Measurements from ENCODE around the gene OSR1.
"Not testable (repeated sequence)": the region's sequence is repeated elsewhere in the genome, so short reads cannot be mapped to it uniquely, and the experiment has no call there.

OSR1 gene

DNA sequence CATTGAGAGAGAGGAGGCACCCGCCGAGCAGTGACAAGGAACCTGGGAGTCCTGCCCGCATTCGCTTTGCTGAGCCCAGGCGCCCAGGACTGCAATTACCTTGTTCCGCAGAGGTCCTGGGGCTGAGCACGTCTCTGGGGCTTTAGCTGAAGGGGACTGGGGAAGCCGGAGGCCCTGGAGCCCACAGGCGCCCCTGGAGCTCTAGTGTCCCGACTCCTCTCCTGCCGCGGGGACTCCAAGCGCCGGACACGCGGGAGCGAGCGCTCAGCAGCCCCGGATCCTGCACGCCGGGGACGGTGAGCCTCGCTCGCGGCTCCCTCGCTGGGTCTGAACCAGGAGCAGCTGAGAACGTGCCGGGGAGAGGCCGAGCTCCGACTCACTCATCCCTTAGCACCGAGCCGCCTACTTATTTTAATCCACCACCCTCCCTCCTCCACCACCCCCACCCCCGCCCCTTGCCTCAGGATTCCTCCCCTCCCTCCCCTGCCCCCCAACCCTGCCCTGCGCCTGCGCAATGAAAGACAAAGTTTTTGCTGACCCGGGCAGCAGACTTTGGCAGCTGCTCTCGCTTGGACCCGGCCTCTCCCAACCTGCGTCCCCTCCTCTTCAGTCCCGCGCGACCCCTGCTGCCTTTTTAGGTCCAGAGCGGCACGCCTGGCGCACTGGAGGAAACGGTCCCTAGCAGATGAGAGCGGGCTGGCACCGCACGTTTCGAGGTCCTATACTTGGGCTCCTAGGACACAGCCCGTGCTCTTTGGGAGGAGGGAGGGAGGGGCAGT lies at the start of gene OSR1:
Gene OSR1 (minus strand): TSS at position 382 of the 779 bp plus-strand sequence. CDS start 4,818 bp downstream, outside the sequence.
- no peak for DNase-seq

DNA sequence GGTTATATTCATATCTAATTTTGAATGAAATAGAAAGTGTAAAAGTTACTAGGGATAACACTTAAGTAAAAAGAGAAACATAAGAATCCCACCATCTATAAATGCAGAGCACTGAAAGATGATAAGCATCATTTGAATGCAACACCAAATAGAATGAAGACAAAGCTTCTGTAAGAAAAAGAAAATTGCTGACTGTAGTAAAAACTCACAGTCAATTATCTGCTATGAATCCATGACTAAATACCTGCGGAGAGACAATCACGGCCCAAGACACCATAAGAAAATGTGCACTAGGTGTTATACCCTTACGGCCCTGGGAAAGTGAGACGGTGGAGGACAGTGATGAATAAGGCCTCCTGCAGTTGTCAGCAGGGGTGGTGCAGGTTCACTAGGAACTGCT lies 45.4 kb upstream of the OSR1 start:
- DNase-seq: no peak

GRCh38 chr2:19392191-19392590 lies 33.8 kb upstream of the OSR1 start:
- no peak for DNase-seq

DNA sequence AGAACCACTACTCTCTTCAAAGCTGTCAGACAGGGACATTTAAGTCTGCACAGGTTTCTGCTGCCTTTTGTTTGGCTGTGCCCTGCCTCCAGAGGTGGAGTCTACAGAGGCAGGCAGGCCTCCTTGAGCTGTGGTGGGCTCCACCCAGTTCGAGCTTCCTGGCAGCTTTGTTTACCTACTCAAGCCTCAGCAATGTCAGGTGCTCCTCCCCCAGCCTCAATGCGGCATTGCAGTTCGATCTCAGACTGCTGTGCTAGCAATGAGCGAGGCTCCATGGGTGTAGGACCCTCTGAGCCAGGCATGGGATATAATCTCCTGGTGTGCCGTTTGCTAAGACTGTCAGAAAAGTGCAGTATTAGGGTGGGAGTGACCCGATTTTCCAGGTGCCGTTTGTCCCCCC lies 31.0 kb upstream of the OSR1 start:
- not testable (repeated sequence) for DNase-seq

DNA sequence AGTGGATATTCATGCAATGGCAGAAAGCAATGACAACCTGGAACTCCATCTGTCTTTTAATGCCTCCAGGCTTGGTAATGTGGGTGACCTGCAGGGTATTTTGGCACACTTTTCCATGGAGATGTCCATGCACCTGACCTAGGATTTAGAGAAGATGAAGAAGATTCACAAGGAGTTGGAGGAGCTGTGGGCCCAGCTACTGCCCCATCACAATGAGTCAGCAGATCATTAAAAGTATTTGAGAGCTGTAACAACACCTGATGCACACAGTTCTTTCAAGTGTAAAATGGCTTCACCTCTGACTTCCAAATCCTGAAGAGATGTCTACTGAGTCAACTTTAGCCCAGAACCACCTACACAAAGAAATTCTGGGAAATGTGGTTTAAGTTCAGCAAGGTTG lies 22.1 kb upstream of the OSR1 start:
- DNase-seq: no peak

DNA sequence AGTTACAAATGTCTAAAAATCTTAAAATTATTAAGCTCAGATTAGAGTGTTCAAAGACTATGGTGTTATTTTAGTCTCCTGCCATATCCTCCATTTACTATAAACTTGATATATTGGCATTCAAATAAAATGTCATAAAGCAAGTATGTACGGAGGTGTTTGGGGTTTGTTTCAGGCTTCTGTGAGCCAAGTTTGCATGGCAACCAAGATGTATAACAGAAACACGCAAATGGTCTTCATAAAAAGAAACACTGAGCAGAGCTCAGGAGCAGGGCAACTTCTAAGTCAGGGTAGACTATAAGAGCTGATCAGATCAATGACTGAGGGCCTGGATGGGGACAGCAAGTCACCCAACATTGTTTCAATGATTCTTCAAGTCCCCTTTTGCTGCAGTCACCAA lies 20.5 kb upstream of the OSR1 start:
- no peak for DNase-seq

GRCh38 chr2:19377717-19378116 lies 19.3 kb upstream of the OSR1 start:
- DNase-seq: no peak

GRCh38 chr2:19373352-19373751 lies 14.9 kb upstream of the OSR1 start:
- no peak for DNase-seq

DNA sequence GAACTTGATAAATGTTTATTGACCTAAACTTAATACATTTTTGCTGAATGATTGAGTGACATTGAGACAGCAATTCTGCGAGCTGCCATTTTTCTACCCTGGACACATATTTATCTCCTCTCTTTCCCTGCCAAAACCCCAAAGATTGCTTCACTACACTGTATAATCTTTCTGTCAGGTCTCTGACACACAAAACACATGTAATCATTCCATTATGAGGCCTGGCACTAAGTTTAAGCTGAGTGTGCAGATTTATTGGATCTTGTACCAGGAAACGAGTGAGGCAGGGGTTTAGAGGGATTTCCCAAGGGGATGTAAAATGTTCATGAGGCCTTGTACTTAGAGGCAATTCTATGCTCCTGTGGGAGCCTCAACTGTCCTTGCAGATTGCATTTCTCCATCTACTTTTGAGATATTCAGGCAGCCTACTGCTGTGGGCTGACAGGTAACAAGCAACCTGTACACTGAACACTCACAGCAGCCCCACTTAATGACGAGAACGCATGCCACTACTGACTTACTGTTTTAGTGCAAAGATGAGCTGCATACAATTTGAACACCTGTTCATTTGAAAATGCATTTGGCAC lies 13.7 kb upstream of the OSR1 start:
- no peak for DNase-seq

DNA sequence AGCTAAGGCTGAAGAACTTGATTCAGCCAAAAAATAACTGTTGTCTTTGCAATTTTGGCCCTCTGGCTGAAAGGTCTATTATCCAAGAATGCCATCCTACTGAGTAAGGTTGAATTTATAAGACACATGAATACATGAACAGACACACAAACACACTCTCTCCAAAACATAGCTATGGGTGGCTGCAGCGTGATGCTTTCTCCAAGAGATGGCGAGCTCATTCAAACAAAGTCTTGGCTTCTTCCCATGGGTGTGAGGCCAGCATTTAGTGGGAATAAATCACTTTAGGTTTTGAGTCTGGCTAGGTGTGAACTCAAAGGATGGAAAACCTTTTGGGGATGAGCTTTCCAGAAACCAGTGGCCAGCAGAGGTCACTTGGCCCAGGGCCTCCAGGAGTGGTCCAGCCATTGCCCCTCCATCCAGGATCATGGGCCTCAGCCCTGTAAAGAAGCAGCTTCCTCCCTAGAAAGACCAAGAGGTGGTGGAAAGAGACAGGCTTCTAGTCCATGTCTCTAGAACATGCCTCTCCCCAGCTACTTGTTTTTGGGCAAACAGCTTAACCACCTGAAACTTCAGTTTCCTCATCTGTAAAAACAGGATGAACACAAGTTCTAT lies 11.0 kb upstream of the OSR1 start:
- no peak for DNase-seq

- DNase-seq: no peak
Observed at GRCh38 chr2:19368760-19369159, 10.3 kb upstream of the OSR1 start.

- DNase-seq: no peak
Observed at GRCh38 chr2:19367326-19367725, 8.9 kb upstream of the OSR1 start.

GRCh38 chr2:19365126-19365525 lies 6.7 kb upstream of the OSR1 start:
- DNase-seq: no peak

- no peak for DNase-seq
Observed at GRCh38 chr2:19364014-19364413, 5.6 kb upstream of the OSR1 start.

DNA sequence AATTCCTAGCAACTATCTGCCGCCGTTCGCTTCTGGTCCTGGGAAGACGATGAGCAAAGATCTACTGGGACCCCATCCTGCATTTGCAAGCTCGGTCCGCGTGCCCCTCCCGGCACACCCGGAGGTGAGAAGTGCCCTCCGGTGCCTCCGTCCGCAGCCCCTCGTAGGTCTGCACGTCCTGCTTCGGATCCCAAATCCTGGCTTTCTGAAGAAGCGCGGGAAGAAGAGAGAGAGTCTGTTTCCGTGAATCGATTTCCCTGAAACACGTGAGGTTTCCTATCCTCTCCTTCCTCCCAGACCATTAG lies 5.0 kb upstream of the OSR1 start:
- DNase-seq: no peak

- DNase-seq: no peak
Observed at GRCh38 chr2:19362755-19363473, 4.5 kb upstream of the OSR1 start.

DNA sequence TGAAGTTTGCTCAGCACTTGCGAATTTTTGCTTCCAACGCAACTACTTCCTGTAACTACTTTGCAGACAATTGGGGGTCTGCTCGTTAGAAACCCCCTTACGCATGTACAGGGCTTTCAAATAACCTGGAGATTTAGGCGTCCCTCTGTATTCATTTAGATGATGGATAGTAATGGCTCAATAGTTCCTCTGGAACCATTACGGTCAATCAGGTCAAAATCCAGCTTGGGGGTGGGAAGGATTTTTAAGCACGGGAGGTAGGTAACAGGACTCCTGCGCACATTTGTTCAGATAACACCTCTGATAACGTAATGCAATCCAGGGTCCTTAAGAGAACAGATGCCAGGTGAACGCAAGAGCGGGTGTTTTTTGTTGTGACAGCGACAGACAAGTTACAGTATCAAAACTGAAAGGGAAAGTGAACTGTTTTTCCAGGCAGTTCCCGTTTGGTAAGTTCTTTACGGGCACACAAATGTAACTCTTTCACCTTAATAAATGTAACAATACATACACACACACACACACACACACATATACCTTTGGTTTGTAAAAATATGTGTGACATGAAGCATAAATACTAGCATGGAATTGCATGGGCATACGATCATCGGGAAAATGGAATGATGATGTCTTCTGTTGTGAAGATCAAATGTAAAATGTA lies 3.8 kb upstream of the OSR1 start:
- DNase-seq: no peak

- no peak for DNase-seq
Observed at GRCh38 chr2:19361325-19361990, 3.0 kb upstream of the OSR1 start.

DNA sequence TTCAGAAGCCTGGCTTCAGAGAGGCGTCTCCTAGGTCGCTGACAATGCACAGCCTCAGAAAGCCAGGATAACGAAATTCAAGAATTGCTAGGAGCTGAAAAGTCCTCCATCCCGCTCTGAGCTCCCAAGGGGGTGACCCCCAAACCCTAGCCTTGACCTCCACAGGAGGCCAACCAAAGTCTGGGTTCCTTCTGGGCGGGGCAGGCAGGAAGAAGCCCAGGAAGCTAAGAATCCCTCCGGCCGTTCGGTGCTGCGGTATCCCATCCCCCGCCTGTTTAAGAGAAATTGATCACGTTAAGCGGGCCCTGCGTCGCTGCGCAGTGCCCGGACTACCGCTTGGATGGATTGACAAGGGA lies 2.5 kb upstream of the OSR1 start:
- no peak for DNase-seq

DNA sequence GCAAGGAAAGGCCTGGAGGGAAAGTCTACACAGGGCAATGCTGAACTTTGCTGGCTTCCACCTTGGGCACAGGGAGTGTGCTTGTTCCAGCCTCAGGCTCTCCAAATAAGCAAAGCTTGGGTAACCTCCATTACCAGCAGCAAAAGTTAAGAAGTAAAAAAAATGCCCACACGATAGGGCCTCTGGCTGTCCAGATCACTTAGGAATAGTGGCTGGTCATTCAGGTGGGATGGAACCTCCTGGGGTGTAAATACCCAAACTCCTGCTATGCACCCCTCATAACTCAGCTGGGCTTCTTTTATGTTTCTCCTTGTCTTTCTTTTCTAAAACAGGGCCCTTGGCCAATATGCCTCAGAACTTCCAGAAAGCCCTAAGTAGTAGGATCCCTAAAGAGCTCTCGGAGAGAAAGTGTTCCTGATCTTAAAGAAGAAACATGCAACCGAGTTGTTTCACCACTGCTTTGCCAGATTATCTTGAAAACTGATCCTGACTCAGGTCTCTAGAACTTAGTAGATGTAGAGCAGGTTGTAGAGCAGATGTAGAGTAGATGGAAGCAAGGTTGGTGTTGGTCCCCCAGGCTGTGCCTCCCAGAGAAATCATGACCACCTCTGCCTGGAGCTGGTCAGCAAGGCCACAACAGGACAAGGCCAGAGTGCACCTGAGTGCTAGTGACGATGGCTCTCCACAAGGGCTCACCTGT lies 2.0 kb upstream of the OSR1 start:
- DNase-seq: no peak

DNA sequence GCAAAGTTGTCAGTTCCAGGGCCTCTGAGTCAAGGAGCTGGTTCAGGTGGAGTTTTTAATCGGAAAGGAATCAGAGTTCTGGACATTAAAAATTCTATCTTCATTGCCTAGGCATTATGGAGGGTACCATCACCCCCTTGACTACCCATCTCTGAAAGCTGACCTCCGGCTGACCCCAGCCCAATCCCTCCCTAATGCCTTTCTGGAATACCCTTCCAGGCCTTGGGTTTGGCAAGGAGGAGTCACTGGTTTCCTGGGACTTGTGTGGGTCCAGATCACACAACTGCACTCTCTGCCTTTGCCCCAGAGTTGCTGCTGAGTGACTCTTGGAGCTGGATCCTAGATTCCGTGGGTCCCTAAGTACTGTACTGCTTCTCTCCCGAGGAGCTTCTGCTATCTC lies 1.0 kb upstream of the OSR1 start:
- no peak for DNase-seq

- DNase-seq: no peak
Observed at GRCh38 chr2:19359021-19359357, 566 bp upstream of the OSR1 start.

Measured in activated naive CD4-positive, alpha-beta T cell (primary cell).